Measurements from ENCODE around the gene LINS1. TPM values are rescaled to one million over a fixed set of nuclear protein-coding genes. Genes with fewer than 3 reads are reported as not detected.

Gene LINS1
- total RNA-seq, 2 experiments from 2014 or later = 28.7 to 29.4 TPM

DNA sequence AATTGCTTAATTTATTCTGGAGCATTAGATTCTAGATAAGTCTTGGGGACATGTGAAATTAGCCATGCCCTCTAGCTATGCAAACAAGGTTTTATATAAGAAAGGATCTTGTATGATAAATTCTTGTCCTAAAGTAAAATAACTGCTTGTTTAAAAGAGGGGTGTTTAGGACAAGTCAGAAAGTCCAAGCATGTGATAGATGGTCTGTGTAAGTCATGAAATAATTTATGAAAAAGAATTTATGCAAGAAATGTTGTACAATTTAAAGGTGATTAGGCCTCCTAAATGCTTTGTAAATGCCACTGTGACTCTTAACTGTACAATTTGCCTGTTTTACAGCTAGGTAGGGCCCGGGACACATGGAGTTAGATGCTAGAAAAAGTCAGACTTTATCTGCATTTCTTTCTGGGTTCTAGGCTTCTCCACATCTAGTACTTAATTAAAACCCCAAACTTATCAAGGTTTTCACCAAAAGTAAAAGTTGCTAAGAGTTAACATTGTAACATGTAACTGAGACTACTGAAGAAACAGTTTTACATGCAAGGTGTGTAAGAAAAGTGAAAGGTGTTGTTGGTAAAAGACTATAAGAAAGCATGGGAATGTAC is 13.2 kb downstream of the LINS1 start:
- Mint-ChIP-seq H3K36me3 (ENCODE audit: low read depth) (peaks cover 81% of the 10 kb centered on the region), H3K4me3 (no peak overlapping the region), H3K27me3 (no peaks in the 10 kb centered on the region), H3K4me1 (ENCODE audit: low read depth) (peaks cover 58% of the 10 kb centered on the region), H3K27ac (no peak overlapping the region), H3K9me3 (peaks cover 22% of the 10 kb centered on the region)
- DNase-seq (no peak), ATAC-seq (no peak)
- intact Hi-C loops (cut with micrococcal nuclease) = no loop called here
- ChIA-PET POLR2A (interaction anchor here (0.6 kb wide), 1 partner anchor 384 kb away, joined by 3 read pairs; no protein-coding TSS in a partner anchor), CTCF (interaction anchor here (3.2 to 4.4 kb wide), 2 partner anchors 15 to 239 kb away, joined by 16 to 19 read pairs; no protein-coding TSS in a partner anchor)
- TF ChIP-seq, protein P1, sequence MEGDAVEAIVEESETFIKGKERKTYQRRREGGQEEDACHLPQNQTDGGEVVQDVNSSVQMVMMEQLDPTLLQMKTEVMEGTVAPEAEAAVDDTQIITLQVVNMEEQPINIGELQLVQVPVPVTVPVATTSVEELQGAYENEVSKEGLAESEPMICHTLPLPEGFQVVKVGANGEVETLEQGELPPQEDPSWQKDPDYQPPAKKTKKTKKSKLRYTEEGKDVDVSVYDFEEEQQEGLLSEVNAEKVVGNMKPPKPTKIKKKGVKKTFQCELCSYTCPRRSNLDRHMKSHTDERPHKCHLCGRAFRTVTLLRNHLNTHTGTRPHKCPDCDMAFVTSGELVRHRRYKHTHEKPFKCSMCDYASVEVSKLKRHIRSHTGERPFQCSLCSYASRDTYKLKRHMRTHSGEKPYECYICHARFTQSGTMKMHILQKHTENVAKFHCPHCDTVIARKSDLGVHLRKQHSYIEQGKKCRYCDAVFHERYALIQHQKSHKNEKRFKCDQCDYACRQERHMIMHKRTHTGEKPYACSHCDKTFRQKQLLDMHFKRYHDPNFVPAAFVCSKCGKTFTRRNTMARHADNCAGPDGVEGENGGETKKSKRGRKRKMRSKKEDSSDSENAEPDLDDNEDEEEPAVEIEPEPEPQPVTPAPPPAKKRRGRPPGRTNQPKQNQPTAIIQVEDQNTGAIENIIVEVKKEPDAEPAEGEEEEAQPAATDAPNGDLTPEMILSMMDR (IDR thresholded peaks at IDR 0.05) = no peak

DNA sequence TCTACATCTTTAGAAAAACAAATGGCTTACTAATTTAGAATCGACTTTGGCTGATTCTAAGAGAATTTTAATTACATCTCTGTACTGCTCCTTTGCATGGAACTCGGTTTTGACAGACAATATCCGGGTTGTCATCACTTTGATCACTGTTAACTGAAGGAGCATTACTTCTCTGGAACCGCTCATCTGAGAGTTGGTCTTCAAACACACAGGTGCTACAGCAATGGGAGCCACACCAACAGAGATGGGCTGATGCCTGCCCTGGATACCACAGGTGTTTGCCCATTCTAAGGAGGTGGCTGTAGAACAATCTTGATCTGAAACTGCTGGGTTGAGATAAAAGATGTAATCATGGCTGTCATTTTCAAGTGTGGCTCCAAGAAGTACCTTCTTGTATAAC is 21.6 kb downstream of the LINS1 start:
- ATAC-seq (peak; percentile 37), DNase-seq (no peak)
- Mint-ChIP-seq H3K27me3 (no peaks in the 10 kb centered on the region), H3K4me3 (peak overlapping the region; percentile 15), H3K36me3 (ENCODE audit: low read depth) (peaks cover 58% of the 10 kb centered on the region), H3K4me1 (ENCODE audit: low read depth) (peaks cover 44% of the 10 kb centered on the region), H3K27ac (peak overlapping the region; percentile 85), H3K9me3 (no peaks in the 10 kb centered on the region)
- TF ChIP-seq, protein P1 (IDR thresholded peaks at IDR 0.05) = no peak
- CTCF ChIA-PET = no interaction called here
- POLR2A ChIA-PET = no interaction called here
- intact Hi-C loops (cut with micrococcal nuclease) = no loop called here

DNA sequence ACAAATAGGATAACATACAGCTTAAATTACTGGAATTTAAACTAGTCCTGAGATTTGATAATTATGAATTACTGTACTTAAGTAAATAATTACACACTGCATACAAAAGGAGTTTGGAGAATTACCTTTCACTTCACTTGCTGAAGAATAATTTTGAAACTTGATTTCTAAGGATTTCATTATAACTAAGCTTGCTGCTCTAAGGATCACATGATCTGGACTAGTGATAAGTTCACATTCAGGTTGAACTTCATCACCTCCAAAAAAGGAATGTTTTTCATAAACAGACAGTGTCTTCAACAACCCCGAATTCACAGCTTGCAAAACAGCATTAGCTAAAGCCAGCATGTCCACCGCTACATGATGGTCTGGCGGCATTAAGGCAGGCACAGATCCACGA is 28.5 kb downstream of the LINS1 start:
- Mint-ChIP-seq H3K9me3 (no peaks in the 10 kb centered on the region), H3K4me3 (no peak overlapping the region), H3K4me1 (ENCODE audit: low read depth) (peaks cover 44% of the 10 kb centered on the region), H3K36me3 (ENCODE audit: low read depth) (peaks cover 48% of the 10 kb centered on the region), H3K27ac (peak overlapping the region; percentile 51), H3K27me3 (no peaks in the 10 kb centered on the region)
- ChIA-PET CTCF (interaction anchor here (1.1 to 5.8 kb wide), 9 partner anchors 10 to 434 kb away, joined by 4 to 72 read pairs (median 6); no protein-coding TSS in a partner anchor), POLR2A (interaction anchor here (0.8 kb wide), 1 partner anchor 38 kb away, joined by 4 read pairs; no protein-coding TSS in a partner anchor)
- intact Hi-C loops (cut with micrococcal nuclease) = no loop called here
- DNase-seq (no peak), ATAC-seq (no peak)
- TF ChIP-seq, protein P1 (IDR thresholded peaks at IDR 0.05) = no peak

DNA sequence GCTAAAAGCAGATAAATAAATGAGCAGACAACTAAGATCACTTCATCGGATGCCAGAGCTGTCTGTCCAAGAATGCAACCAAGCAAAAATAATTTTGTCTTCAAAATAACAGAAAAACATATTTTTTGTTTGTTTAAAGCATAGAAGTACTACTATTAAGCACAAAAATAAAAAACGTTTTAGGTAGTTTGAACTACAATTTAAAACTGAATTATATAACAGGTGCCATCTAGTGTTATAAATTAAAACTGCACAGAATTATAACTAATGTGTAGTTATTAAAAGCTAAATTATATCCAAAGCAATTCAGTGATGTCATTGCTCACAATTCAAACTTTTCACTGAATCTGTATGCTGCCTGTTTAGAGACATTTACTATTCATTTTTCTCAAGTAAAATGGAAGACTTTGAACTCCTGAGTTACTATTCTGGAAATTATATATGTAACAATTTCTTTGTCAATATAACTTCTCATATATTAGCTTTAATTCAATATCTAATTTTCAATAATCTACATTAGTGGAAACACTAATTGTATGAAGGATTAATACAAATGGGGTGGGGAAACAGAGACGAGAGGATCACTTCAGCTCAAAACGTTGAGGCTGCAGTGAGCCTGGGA is 29.5 kb downstream of the LINS1 start:
- Mint-ChIP-seq H3K9me3 (no peaks in the 10 kb centered on the region), H3K27ac (no peak overlapping the region), H3K36me3 (ENCODE audit: low read depth) (peaks cover 45% of the 10 kb centered on the region), H3K4me3 (no peak overlapping the region), H3K27me3 (no peaks in the 10 kb centered on the region), H3K4me1 (ENCODE audit: low read depth) (peaks cover 44% of the 10 kb centered on the region)
- ATAC-seq (no peak), DNase-seq (no peak)
- POLR2A ChIA-PET = no interaction called here
- TF ChIP-seq, protein P1 (IDR thresholded peaks at IDR 0.05) = peak; percentile 57
- CTCF ChIA-PET = interaction anchor here (0.8 to 5.8 kb wide), 16 partner anchors 9 to 234 kb away, joined by 3 to 72 read pairs (median 4); no protein-coding TSS in a partner anchor
- intact Hi-C loops (cut with micrococcal nuclease) = no loop called here
